Right lobe of liver (tissue), 6 donors: ENCODE data around the gene CGB8. TPM values are rescaled to one million over a fixed set of nuclear protein-coding genes. Genes with fewer than 3 reads are reported as not detected.

Experiments
- ATAC-seq, 4 donors: fragments of 200-7000 bp; cut with Tn5 transposase; one replicate each; pipeline ENCODE4 v1.9.1; 2020; ENCODE audit warnings: mild to moderate bottlenecking in 4 of 4, moderate library complexity in 4 of 4
- DNase-seq, 3 donors: peaks; one replicate each; pipeline ENCODE4 v3.0.0-alpha.2; 2020
- H3K27ac ChIP-seq, 3 donors: fragments of 200-600 bp; one replicate each; pipeline ENCODE4 v1.8.0; 2022
- H3K27me3 ChIP-seq, 2 donors: fragments of 200-600 bp; one replicate each; pipeline ENCODE4 v1.8.0; 2022
- H3K36me3 ChIP-seq, 4 donors: fragments of 200-600 bp; sonication (generic) in 1 of 4; one replicate each; pipeline versions ENCODE4 v1.5.1 to v1.8.0; 2017 to 2022; ENCODE audit warnings: control low read depth in 1 of 4
- H3K4me1 ChIP-seq, 4 donors: fragments of 200-600 bp; sonication (generic) in 1 of 4; one replicate each; pipeline versions ENCODE4 v1.5.1 to v1.8.0; 2017 to 2022; ENCODE audit warnings: control low read depth in 1 of 4
- H3K4me3 ChIP-seq, 3 donors: fragments of 200-600 bp; one replicate each; pipeline ENCODE4 v1.8.0; 2022
- H3K9me3 ChIP-seq, 4 donors: fragments of 200-600 bp; sonication (generic) in 1 of 4; one replicate each; pipeline versions ENCODE4 v1.5.1 to v1.8.0; 2017 to 2022; ENCODE audit warnings: control low read depth in 1 of 4
- POLR2A ChIP-seq: fragments of 450-650 bp; IDR thresholded peaks from one replicate; pipeline ENCODE4 v1.6.1; 2017; ENCODE audit warnings: antibody characterized with exemption, mild to moderate bottlenecking
- WGBS: methylation state at CpG from one replicate; pipeline ENCODE4 v1.1.6; 2018; ENCODE audit warnings: low coverage, low lambda C conversion rate; ENCODE audit not compliant: insufficient coverage; ENCODE audit errors: missing lambda C conversion rate; 5-methylcytosine and 5-hydroxymethylcytosine counted together
- intact Hi-C, 2 donors: fragments of 100-400 bp; cut with DNase I; formaldehyde crosslinking; loops; one replicate each; pipeline versions ENCODE4 v1.11.2 to v1.14.1; 2022
- microRNA-seq, 2 donors: library from miRNA; unstranded; fragments of <30 nt; microRNA quantifications; one replicate each; pipeline ENCODE4, GENCODE V29; 2019 to 2020
- small RNA-seq, 2 experiments: library from RNA; depleted of rRNA; stranded (forward); fragments of <200 nt; gene quantifications; one replicate each; pipeline ENCODE3, GENCODE V24; 2016
- total RNA-seq, 6 experiments: library from RNA; depleted of rRNA in 2 of 6; stranded (reverse); fragments of >200 nt in 2 of 6; fragmentation: NEBNext Ultra II Directional in 3 of 6; extraction: Animal tissue kit (Norgen Biotek cat#: 25700) in 3 of 6; gene quantifications; one replicate each; pipeline versions ENCODE4 v1.1.0 to v1.2.4, GENCODE V29; 2016 to 2023
- TF ChIP-seq, protein P1 (sequence below), 4 donors: fragments of 200-600 bp in 3 of 4; fragments of 450-650 bp in 1 of 4; IDR thresholded peaks; one replicate each; pipeline versions ENCODE4 v1.5.1 to v1.8.0; 2016 to 2022; ENCODE audit warnings: antibody characterized with exemption in 4 of 4, mild to moderate bottlenecking in 2 of 4
- donor health status: DM: no; HTN: yes; CAD: no.
- donor health status: DM: no; HTN: no; CAD: no.
- donor health status: DM: no; HTN: no; CAD: no.
- donor health status: DM: no; HTN: yes; CAD: no.
- donor health status: DM: no; HTN: yes; CAD: no.

The CGB8 gene
- total RNA-seq, 6 experiments from 2014 or later = not detected

DNA sequence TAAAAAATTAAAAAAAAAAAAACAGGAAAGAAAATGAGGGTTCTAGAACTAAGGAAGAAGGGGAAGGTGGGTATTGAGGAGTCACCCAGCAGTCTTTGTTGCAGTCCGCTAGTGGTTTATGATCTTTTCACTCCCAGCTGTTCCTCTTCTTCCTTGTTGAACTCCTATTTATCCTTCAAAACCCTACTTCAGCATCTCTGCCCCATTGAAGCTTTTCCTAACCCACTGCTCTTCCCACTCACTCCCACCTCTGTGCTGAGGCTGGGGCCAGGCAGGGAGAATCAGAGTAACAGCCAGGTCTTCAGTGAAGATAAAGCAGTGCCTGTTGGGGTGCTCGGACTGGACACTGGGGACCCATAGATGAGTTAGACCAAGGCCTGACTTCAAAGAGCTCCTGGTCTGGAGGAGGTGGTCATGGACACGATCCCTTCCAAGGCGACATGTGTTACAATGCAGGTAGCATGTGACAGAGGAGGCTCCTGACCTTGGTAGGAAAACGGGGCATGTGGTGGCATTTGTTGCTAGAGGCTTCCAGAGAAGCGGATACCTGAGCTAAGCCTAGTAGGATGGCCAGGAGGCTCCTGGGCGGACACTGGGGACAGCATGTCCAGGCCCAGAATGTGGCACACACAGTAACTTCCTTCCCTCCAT is 43.8 kb downstream of the CGB8 start:
- Histone ChIP-seq H3K4me3 (no peak overlapping the region), H3K36me3 (peaks cover 0 to 42% (median 16%) of the 10 kb centered on the region in 4 donors), H3K4me1 (no peaks in the 10 kb centered on the region), H3K27ac (no peak overlapping the region), H3K9me3 (no peaks in the 10 kb centered on the region), H3K27me3 (no peaks in the 10 kb centered on the region)
- ATAC-seq (no peak), DNase-seq (no peak)
- intact Hi-C loops = no loop called here
- TF ChIP-seq POLR2A = no peak
- TF ChIP-seq, protein P1, sequence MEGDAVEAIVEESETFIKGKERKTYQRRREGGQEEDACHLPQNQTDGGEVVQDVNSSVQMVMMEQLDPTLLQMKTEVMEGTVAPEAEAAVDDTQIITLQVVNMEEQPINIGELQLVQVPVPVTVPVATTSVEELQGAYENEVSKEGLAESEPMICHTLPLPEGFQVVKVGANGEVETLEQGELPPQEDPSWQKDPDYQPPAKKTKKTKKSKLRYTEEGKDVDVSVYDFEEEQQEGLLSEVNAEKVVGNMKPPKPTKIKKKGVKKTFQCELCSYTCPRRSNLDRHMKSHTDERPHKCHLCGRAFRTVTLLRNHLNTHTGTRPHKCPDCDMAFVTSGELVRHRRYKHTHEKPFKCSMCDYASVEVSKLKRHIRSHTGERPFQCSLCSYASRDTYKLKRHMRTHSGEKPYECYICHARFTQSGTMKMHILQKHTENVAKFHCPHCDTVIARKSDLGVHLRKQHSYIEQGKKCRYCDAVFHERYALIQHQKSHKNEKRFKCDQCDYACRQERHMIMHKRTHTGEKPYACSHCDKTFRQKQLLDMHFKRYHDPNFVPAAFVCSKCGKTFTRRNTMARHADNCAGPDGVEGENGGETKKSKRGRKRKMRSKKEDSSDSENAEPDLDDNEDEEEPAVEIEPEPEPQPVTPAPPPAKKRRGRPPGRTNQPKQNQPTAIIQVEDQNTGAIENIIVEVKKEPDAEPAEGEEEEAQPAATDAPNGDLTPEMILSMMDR (IDR thresholded peaks at IDR 0.05) = no peak
- 96% methylated on average over 4 of the region's 7 CpGs for WGBS

DNA sequence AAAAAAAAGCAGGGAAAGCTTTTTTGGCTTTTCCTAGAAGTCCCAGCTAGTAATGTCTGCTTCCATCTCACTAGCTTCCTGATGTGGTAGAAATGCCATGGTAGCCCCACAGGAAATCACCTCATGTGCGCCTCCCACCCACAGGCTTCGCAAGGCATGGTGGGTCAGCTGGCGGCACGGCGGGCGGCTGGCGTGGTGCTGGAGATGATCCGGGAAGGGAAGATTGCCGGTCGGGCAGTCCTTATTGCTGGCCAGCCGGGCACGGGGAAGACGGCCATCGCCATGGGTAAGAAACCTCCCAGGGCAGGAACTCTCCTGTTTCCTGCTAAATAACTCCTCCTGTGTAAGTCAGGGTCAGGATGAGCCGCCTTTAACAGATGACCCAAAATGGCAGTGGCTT is 44.8 kb downstream of the CGB8 start:
- no peak for ATAC-seq
- no peaks in the 10 kb centered on the region for H3K4me1 ChIP-seq

DNA sequence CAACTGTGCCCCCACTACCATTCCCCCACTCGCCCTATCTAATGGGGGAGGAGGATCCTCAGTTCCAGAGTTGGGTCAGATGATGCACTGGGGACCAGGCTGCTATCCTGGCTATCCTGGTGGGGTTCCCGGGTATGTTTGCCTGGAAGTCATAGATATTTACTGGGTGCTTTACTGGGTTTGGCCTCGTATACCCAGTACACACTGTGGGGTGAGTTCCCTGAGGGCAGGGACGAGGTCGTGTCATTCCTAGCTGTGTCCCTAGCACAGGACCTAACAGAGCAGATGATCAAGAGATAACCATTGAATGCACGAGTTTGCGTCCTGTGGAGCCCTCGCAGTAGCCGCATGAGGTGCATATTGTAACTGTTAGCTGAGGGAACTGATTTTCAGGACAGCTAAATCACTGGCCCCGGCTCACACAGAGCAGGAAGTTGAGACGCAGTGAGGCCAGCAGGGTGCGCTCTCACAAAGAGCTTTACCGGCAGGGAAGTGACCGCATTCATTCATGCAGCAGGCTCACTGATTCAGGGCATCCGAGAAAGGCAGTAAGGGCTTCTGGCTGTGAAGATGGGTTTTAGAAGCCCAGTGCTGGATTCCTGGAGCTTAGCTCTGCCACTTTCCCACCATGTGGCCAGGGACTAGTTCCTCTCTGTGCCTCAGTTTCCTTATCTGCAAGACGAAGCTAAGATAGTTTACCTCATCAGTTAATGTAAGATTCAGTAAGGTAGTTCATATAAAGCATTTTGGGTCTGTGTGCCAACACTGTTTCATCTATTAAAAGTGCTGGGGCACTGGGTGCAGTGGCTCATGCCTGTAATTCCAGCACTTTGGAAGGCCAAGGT is 49.2 kb downstream of the CGB8 start:
- Histone ChIP-seq H3K4me3 (no peak overlapping the region), H3K36me3 (peaks cover 0 to 22% (median 5%) of the 10 kb centered on the region in 4 donors)
- WGBS = 16% methylated on average over 5 of the region's 16 CpGs

More for the DNA sequence above, 44.8 kb downstream of the CGB8 start:
- 100% methylated on average over 1 of the region's 15 CpGs for WGBS
- Histone ChIP-seq H3K36me3 (peaks cover 0 to 32% (median 15%) of the 10 kb centered on the region in 4 donors), H3K27me3 (no peaks in the 10 kb centered on the region), H3K27ac (no peak overlapping the region), H3K9me3 (no peaks in the 10 kb centered on the region), H3K4me3 (no peak overlapping the region)
- intact Hi-C loops = no loop called here
- no peak for DNase-seq
- TF ChIP-seq, protein P1 (IDR thresholded peaks at IDR 0.05) = no peak
- no peak for TF ChIP-seq POLR2A

DNA sequence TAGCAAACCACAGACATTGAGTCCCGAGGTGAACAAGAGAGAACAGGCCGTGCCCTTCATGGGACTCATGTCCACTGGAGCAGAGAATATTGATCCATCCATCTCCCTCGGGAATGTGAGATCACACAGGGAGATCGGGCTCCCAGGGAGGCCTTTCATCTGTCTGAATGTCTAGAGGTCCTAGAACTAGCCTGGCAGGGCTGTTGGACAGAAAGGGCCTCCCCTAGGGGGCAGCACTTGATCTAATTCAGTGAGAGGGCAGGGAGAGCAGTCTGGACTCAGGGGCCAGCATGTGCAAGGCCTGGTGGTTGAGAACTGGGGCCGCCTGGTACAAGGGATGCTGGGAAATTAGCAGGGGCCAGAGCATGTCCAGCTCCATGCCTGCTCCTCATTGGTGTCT is 50.9 kb downstream of the CGB8 start:
- Histone ChIP-seq H3K9me3 (no peaks in the 10 kb centered on the region), H3K4me1 (peaks cover 0 to 9% (median 6%) of the 10 kb centered on the region in 4 donors), H3K4me3 (no peak overlapping the region), H3K27me3 (no peaks in the 10 kb centered on the region), H3K36me3 (peaks cover 0 to 6% (median 0%) of the 10 kb centered on the region in 4 donors), H3K27ac (no peak overlapping the region)
- DNase-seq (peak in 1 of 3 donors; percentile 52), ATAC-seq (no peak)
- intact Hi-C loops = no loop called here
- WGBS = no CpG with 5 or more reads among the region's 5 CpGs
- TF ChIP-seq, protein P1 (IDR thresholded peaks at IDR 0.05) = peak in 3 of 4 donors; percentile 32 to 52 (median 36)
- no peak for TF ChIP-seq POLR2A

More for the DNA sequence above, 49.2 kb downstream of the CGB8 start:
- peak; percentile 52 to 73 (median 58) for ATAC-seq
- intact Hi-C loops = no loop called here
- peak in 1 of 3 donors; percentile 51 for DNase-seq
- TF ChIP-seq, protein P1 (IDR thresholded peaks at IDR 0.05) = peak; percentile 34 to 58 (median 50)
- no peak for TF ChIP-seq POLR2A
- H3K4me1 ChIP-seq = peaks cover 0 to 2% (median under 1%) of the 10 kb centered on the region in 4 donors
- H3K27ac ChIP-seq = no peak overlapping the region
- H3K9me3 ChIP-seq = no peaks in the 10 kb centered on the region
- no peaks in the 10 kb centered on the region for H3K27me3 ChIP-seq

Small RNAs within 50 kb of the gene (microRNA-seq; reads per million reads assigned to microRNA genes)
- 0 reads per million in 2 donors for gene MIR6798

Small RNAs within 50 kb of the gene (small RNA-seq; reads per million reads assigned to genes)
- 0 to 0.10 reads per million in 2 experiments for gene MIR6798
- 0 reads per million in 2 experiments for gene RN7SL708P

Other genes with a start within 250 kb of the CGB8 start
- 10 to 100 TPM in 4 of 6 experiments, 1 to 10 TPM in 2; 8.9 to 48.3 (median 12.5) TPM for gene BCAT2, start 238.1 kb downstream of the CGB8 start, total RNA-seq
- 10 to 100 TPM in 4 of 6 experiments, 1 to 10 TPM in 2; 3.5 to 78.0 (median 15.7) TPM for gene HSD17B14, start 212.6 kb downstream of the CGB8 start, total RNA-seq
- gene PLEKHA4, start 180.5 kb downstream of the CGB8 start, total RNA-seq = 10 to 100 TPM in 4 of 6 experiments, 1 to 10 TPM in 2; 5.7 to 25.6 (median 12.0) TPM
- 10 to 100 TPM in 4 of 6 experiments, 1 to 10 TPM in 2; 4.5 to 25.6 (median 12.2) TPM for gene PPP1R15A, start 176.7 kb downstream of the CGB8 start, total RNA-seq
- not detected for gene TULP2, start 150.4 kb downstream of the CGB8 start, total RNA-seq
- gene NUCB1, start 148.8 kb downstream of the CGB8 start, total RNA-seq = 100 to 1,000 TPM; 306 to 376 (median 349) TPM
- gene DHDH, start 115.4 kb downstream of the CGB8 start, total RNA-seq = under 1 TPM in 1 of 6 experiments, not detected in 5; 0.29 TPM
- gene BAX, start 94.2 kb downstream of the CGB8 start, total RNA-seq = 10 to 100 TPM; 15.9 to 54.1 (median 30.8) TPM
- over 10,000 TPM in 3 of 6 experiments, 1,000 to 10,000 TPM in 3; 5,005 to 19,229 (median 10,447) TPM for gene FTL, start 83.8 kb downstream of the CGB8 start, total RNA-seq
- 10 to 100 TPM in 2 of 6 experiments, 1 to 10 TPM in 4; 4.7 to 12.5 (median 8.9) TPM for gene GYS1, start 55.8 kb downstream of the CGB8 start, total RNA-seq
- gene RUVBL2, start 55.2 kb downstream of the CGB8 start, total RNA-seq = 10 to 100 TPM; 22.8 to 66.7 (median 32.3) TPM
- not detected for gene LHB, start 32.0 kb downstream of the CGB8 start, total RNA-seq
- gene CGB3, start 24.8 kb downstream of the CGB8 start, total RNA-seq = not detected
- not detected for gene CGB2, start 17.2 kb downstream of the CGB8 start, total RNA-seq
- not detected for gene CGB1, start 12.2 kb downstream of the CGB8 start, total RNA-seq
- not detected for gene CGB5, start 5.3 kb downstream of the CGB8 start, total RNA-seq
- gene CGB7, start 8.6 kb upstream of the CGB8 start, total RNA-seq = not detected
- not detected for gene NTF4, start 15.7 kb upstream of the CGB8 start, total RNA-seq
- gene KCNA7, start 23.6 kb upstream of the CGB8 start, total RNA-seq = not detected
- gene SNRNP70, start 36.3 kb upstream of the CGB8 start, total RNA-seq = 100 to 1,000 TPM in 5 of 6 experiments, 10 to 100 TPM in 1; 80.8 to 187 (median 123) TPM
- 1 to 10 TPM; 1.5 to 4.3 (median 2.4) TPM for gene LIN7B, start 65.3 kb upstream of the CGB8 start, total RNA-seq
- 1 to 10 TPM in 5 of 6 experiments, under 1 TPM in 1; 0.73 to 8.1 (median 1.5) TPM for gene C19orf73, start 70.0 kb upstream of the CGB8 start, total RNA-seq
- 1 to 10 TPM; 1.8 to 6.6 (median 3.1) TPM for gene PPFIA3, start 70.4 kb upstream of the CGB8 start, total RNA-seq
- under 1 TPM in 4 of 6 experiments, not detected in 2; 0.18 to 0.68 (median 0.19) TPM for gene HRC, start 106.3 kb upstream of the CGB8 start, total RNA-seq
- 10 to 100 TPM in 5 of 6 experiments, 1 to 10 TPM in 1; 9.2 to 31.1 (median 14.3) TPM for gene TRPM4, start 108.7 kb upstream of the CGB8 start, total RNA-seq